Ovary (tissue), 3 donors: Measurements from ENCODE around the gene EIF2S3B.

ENCODE experiments used
- EP300 ChIP-seq: sonication (generic); formaldehyde crosslinking; IDR thresholded peaks from one replicate; pipeline ENCODE4 v1.6.1; 2017; ENCODE audit warnings: antibody characterized with exemption
- POLR2A ChIP-seq: fragments of 450-650 bp; IDR thresholded peaks from one replicate; pipeline ENCODE4 v1.6.1; 2017; ENCODE audit warnings: antibody characterized with exemption, mild to moderate bottlenecking, moderate library complexity
- TF ChIP-seq, protein P1 (sequence below), 3 donors: fragments of 450-650 bp in 2 of 3; fragments of 200-600 bp in 1 of 3; IDR thresholded peaks; one replicate each; pipeline versions ENCODE4 v1.5.1 to v1.8.0; 2016 to 2022; ENCODE audit warnings: antibody characterized with exemption in 3 of 3, mild to moderate bottlenecking in 1 of 3
- donor health status: DM: no; HTN: no; CAD: no.

DNA sequence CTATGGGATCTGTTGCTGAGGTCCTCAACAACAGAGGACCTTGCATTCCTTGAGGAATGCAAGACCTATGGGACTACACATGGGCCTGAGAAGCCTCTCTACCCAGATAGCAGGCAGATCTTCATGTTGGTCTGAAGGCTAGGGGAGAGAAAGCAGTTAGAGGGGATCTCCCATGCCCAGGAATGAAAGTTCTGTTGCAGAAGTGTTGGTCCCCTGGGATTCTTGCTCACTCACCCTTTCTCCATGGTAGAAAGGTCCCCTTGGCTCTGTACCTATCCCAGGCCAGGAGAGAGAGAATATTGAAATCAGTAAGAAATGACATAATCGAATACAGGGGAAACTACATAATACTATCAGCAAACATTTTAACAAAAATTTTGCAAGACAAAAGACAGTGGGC, 36.0 kb upstream of the EIF2S3B start:
- TF ChIP-seq, protein P1, sequence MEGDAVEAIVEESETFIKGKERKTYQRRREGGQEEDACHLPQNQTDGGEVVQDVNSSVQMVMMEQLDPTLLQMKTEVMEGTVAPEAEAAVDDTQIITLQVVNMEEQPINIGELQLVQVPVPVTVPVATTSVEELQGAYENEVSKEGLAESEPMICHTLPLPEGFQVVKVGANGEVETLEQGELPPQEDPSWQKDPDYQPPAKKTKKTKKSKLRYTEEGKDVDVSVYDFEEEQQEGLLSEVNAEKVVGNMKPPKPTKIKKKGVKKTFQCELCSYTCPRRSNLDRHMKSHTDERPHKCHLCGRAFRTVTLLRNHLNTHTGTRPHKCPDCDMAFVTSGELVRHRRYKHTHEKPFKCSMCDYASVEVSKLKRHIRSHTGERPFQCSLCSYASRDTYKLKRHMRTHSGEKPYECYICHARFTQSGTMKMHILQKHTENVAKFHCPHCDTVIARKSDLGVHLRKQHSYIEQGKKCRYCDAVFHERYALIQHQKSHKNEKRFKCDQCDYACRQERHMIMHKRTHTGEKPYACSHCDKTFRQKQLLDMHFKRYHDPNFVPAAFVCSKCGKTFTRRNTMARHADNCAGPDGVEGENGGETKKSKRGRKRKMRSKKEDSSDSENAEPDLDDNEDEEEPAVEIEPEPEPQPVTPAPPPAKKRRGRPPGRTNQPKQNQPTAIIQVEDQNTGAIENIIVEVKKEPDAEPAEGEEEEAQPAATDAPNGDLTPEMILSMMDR (IDR thresholded peaks at IDR 0.05), result no peak
- no peak for TF ChIP-seq POLR2A
- TF ChIP-seq EP300, result no peak
